H4 (cell line): ENCODE results near the gene OR5D13. TPM values are rescaled to one million over a fixed set of nuclear protein-coding genes. Genes with fewer than 3 reads are reported as not detected.

Experiments
- DNase-seq: peaks from one replicate; pipeline ENCODE4 v3.0.0-alpha.2; 2015; ENCODE audit warnings: low spot score
- total RNA-seq: library from RNA; depleted of rRNA; stranded (reverse); fragments of >200 nt; shearing (Covaris generic); gene quantifications from 2 replicates; pipeline ENCODE4 v1.2.3, GENCODE V29; 2014; rRNA removed

Gene OR5D13, protein sequence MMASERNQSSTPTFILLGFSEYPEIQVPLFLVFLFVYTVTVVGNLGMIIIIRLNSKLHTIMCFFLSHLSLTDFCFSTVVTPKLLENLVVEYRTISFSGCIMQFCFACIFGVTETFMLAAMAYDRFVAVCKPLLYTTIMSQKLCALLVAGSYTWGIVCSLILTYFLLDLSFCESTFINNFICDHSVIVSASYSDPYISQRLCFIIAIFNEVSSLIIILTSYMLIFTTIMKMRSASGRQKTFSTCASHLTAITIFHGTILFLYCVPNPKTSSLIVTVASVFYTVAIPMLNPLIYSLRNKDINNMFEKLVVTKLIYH
- not detected in 2 replicates for total RNA-seq

DNA sequence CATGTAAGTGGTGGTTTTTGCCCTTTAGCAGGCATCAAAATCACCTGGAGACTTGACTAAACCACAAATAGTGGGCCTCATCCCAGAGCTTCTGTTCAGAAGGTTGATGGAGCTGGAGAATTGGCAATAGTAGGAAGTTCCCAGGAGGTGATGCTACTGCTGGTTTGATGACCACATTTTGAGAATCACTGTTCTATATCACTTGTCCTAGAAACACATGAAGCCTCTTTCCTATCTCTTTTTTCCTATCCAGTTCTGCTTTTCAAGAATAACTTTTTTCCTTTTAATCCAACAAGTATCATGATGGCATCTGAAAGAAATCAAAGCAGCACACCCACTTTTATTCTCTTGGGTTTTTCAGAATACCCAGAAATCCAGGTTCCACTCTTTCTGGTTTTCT is at the start of gene OR5D13:
Gene OR5D13, plus strand, starts transcription at position 301 of the 400 bp plus-strand sequence. Its CDS starts 0 bp downstream, at position 301.
- no peak for DNase-seq

DNA sequence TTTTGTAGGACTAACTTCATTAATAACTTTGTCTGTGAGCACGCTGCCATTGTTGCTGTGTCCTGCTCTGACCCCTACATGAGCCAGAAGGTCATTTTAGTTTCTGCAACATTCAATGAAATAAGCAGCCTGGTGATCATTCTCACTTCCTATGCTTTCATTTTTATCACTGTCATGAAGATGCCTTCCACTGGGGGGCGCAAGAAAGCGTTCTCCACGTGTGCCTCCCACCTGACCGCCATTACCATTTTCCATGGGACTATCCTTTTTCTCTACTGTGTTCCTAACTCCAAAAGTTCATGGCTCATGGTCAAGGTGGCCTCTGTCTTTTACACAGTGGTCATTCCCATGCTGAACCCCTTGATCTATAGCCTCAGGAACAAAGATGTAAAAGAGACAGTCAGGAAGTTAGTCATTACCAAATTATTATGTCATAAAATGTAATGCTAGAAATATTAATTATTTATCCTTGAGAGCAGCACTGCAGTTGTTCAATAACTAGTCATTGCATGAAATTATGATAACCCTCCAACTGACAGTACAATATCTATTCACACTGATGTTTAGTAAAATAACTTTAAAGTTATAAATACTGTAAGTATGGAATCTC is 46.4 kb upstream of the OR5D13 start:
- DNase-seq: no peak

- DNase-seq: no peak
Observed at GRCh38 chr11:55732936-55733335, 40.3 kb upstream of the OR5D13 start.

- DNase-seq: no peak
Observed at GRCh38 chr11:55791606-55792005, 18.4 kb downstream of the OR5D13 start.

DNA sequence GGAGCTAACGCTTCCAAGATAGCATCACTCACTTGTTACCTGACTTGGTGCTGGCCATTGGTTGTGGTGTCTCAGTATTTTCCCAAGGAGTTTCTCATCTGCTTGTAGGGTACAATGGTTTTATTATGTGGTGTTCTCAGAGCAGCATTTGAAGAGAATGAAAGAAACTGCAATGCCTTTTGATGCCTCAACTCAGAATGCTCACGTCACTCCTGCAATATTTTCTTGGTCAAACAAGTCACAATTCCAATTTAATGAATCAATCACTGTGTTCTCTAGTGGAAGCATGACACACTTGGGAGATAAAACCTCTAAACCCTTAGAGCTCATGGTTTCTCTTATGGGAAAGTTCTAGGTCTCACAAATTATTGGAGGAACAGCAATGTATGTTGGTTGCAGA is 20.1 kb downstream of the OR5D13 start:
- no peak for DNase-seq

- no peak for DNase-seq
Observed at GRCh38 chr11:55795256-55795655, 22.0 kb downstream of the OR5D13 start, which contains the start of gene OR5D14. Gene OR5D14, plus strand, starts transcription at chr11:55795556. Its CDS starts 0 bp downstream, at chr11:55795556.

GRCh38 chr11:55806248-55806647 is 33.0 kb downstream of the OR5D13 start:
- no peak for DNase-seq

GRCh38 chr11:55811067-55811466 is 37.8 kb downstream of the OR5D13 start, which contains the start of gene OR5L1:
Gene OR5L1, plus strand, starts transcription at chr11:55811367. Its CDS starts 100 bp downstream, at chr11:55811467.
- no peak for DNase-seq

DNA sequence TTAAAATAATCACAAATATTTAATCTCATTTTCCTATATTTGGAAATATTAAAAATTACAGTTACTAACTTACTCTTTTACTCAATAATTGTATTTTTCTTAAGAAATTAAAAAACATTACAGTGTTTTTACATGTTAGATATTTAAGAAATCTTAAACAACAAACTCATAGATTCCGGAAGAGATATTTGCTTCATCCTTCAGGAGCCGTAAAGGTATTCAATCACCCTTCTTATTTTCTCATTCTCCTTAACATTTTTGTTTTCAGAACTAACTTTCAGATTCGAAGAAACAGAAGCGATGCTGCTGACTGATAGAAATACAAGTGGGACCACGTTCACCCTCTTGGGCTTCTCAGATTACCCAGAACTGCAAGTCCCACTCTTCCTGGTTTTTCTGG is 46.1 kb downstream of the OR5D13 start, which contains the start of gene OR5D18:
Gene OR5D18, plus strand, starts transcription at position 301 of the 400 bp plus-strand sequence. Its CDS starts 0 bp downstream, at position 301.
- no peak for DNase-seq

Other genes starting within 250 kb of the OR5D13 start
- not detected in 2 replicates for gene OR4C15, start 219.0 kb upstream of the OR5D13 start, total RNA-seq
- not detected in 2 replicates for gene OR4C16, start 201.3 kb upstream of the OR5D13 start, total RNA-seq
- gene OR4C11, start 165.8 kb upstream of the OR5D13 start, total RNA-seq: not detected in 2 replicates
- not detected in 2 replicates for gene OR4P4, start 138.3 kb upstream of the OR5D13 start, total RNA-seq
- gene OR4S2, start 125.1 kb upstream of the OR5D13 start, total RNA-seq: not detected in 2 replicates
- gene OR4C6, start 111.2 kb upstream of the OR5D13 start, total RNA-seq: 0.21 TPM in 1 of 2 replicates, not detected in the other
- not detected in 2 replicates for gene OR5D14, start 22.1 kb downstream of the OR5D13 start, total RNA-seq
- not detected in 2 replicates for gene OR5L1, start 37.9 kb downstream of the OR5D13 start, total RNA-seq
- not detected in 2 replicates for gene OR5D18, start 46.2 kb downstream of the OR5D13 start, total RNA-seq
- gene OR5L2, start 53.8 kb downstream of the OR5D13 start, total RNA-seq: not detected in 2 replicates
- not detected in 2 replicates for gene OR5D16, start 65.3 kb downstream of the OR5D13 start, total RNA-seq
- not detected in 2 replicates for gene TRIM51, start 109.9 kb downstream of the OR5D13 start, total RNA-seq
- gene OR5W2, start 141.1 kb downstream of the OR5D13 start, total RNA-seq: not detected in 2 replicates
- not detected in 2 replicates for gene OR5I1, start 163.0 kb downstream of the OR5D13 start, total RNA-seq
- gene OR10AG1, start 196.5 kb downstream of the OR5D13 start, total RNA-seq: not detected in 2 replicates
- gene OR5F1, start 221.2 kb downstream of the OR5D13 start, total RNA-seq: not detected in 2 replicates